Nephron progenitor cell (in vitro differentiated cells): ENCODE data around the gene PDZRN3.

ENCODE experiments used
- DNase-seq: peaks from one replicate; pipeline ENCODE4 v3.0.0; 2021
- H3K27ac Mint-ChIP-seq: 2 replicates; pipeline ENCODE4 v1.8.0; 2021; ENCODE audit warnings: mild to moderate bottlenecking, moderate library complexity, mixed read lengths
- H3K27me3 Mint-ChIP-seq: 2 replicates; pipeline ENCODE4 v1.8.0; 2021; ENCODE audit warnings: mild to moderate bottlenecking, low read depth, mixed read lengths; ENCODE audit not compliant: poor library complexity
- H3K36me3 Mint-ChIP-seq: 2 replicates; pipeline ENCODE4 v1.8.0; 2021; ENCODE audit warnings: low read depth, mixed read lengths
- H3K4me1 Mint-ChIP-seq: 2 replicates; pipeline ENCODE4 v1.8.0; 2021; ENCODE audit warnings: mixed read lengths
- H3K4me3 Mint-ChIP-seq: 2 replicates; pipeline ENCODE4 v1.8.0; 2021; ENCODE audit warnings: mild to moderate bottlenecking, moderate library complexity, mixed read lengths
- H3K9me3 Mint-ChIP-seq: 2 replicates; pipeline ENCODE4 v1.8.0; 2021; ENCODE audit warnings: mild to moderate bottlenecking, moderate library complexity, mixed read lengths
- TF ChIP-seq, protein P1 (sequence below): fragments of 200-600 bp; sonication (generic); IDR thresholded peaks from 2 replicates; pipeline ENCODE4 v1.5.0; 2021; ENCODE audit warnings: antibody characterized with exemption

PDZRN3 gene

DNA sequence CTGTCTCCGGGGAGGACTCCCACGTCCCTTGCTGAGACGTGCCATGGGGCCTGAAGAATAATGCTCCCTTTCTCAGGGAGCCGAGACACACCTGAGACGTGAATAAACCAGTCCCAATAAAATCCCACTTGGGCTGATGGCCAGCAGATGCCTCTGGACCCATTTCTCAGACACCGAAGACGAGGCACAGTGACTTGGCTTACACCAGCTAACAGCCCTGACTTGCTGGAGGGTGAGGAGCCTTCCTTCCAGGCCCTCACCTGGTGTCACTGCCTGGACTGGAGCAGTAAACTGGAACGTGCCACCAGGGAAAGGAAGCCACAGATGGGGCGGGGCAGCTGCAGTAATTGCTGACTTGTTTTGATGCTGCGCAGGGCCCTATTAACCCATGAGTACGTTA lies 189.7 kb downstream of the PDZRN3 start:
- H3K9me3 Mint-ChIP-seq = no peaks in the 10 kb centered on the region
- no peaks in the 10 kb centered on the region for H3K36me3 Mint-ChIP-seq
- H3K27me3 Mint-ChIP-seq = peaks cover 3% of the 10 kb centered on the region
- no peak for DNase-seq
- peaks cover 67% of the 10 kb centered on the region for H3K4me1 Mint-ChIP-seq
- H3K4me3 Mint-ChIP-seq = no peak overlapping the region
- no peak overlapping the region for H3K27ac Mint-ChIP-seq
- TF ChIP-seq, protein P1, sequence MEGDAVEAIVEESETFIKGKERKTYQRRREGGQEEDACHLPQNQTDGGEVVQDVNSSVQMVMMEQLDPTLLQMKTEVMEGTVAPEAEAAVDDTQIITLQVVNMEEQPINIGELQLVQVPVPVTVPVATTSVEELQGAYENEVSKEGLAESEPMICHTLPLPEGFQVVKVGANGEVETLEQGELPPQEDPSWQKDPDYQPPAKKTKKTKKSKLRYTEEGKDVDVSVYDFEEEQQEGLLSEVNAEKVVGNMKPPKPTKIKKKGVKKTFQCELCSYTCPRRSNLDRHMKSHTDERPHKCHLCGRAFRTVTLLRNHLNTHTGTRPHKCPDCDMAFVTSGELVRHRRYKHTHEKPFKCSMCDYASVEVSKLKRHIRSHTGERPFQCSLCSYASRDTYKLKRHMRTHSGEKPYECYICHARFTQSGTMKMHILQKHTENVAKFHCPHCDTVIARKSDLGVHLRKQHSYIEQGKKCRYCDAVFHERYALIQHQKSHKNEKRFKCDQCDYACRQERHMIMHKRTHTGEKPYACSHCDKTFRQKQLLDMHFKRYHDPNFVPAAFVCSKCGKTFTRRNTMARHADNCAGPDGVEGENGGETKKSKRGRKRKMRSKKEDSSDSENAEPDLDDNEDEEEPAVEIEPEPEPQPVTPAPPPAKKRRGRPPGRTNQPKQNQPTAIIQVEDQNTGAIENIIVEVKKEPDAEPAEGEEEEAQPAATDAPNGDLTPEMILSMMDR = no peak

DNA sequence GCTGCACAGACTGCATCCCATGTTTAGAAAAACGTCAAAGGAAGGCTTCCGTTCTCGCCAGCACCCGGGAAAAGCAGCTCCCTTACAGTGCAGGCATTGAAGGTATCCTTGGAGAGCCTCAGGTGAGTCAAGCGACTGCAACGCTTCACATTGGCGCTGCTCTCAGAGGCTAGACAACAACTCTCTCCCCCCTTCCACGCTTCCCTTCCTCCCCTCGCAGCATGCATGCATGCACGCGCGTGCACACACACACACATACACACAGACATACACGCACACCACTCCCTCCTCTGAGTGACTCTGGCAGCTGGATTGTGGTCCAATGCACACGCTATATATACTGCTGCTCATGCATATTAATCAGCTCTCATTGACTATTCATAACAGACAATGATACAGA lies 191.1 kb downstream of the PDZRN3 start:
- Mint-ChIP-seq H3K4me1 (peaks cover 62% of the 10 kb centered on the region), H3K9me3 (no peaks in the 10 kb centered on the region), H3K27me3 (peaks cover 3% of the 10 kb centered on the region), H3K36me3 (no peaks in the 10 kb centered on the region), H3K27ac (peak overlapping the region; percentile 53), H3K4me3 (peak overlapping the region; percentile 68)
- peak; percentile 23 for DNase-seq
- TF ChIP-seq, protein P1 = no peak

DNA sequence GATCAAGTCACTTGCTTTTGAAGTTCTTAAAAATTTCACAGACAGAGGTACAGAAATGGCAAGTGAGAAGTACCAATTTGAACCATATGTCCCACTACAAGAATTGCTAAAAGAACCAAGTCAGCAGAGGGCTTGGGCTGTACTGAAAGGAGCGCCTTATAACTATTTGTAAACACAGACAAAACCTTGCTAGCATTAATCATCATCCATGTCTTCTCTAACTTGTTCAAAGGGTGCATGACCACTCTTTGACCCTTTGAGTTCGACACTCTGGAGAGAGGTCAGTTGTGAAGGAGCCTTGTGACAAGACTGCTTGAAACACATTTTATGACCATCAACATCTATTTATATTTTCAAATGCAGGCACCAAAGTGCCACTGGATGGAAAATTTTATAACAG lies 191.7 kb downstream of the PDZRN3 start:
- Mint-ChIP-seq H3K36me3 (peaks cover 4% of the 10 kb centered on the region), H3K4me1 (peaks cover 63% of the 10 kb centered on the region), H3K27ac (peak overlapping the region; percentile 20), H3K4me3 (peak overlapping the region; percentile 68), H3K9me3 (no peaks in the 10 kb centered on the region), H3K27me3 (peaks cover 3% of the 10 kb centered on the region)
- TF ChIP-seq, protein P1 = no peak
- no peak for DNase-seq

DNA sequence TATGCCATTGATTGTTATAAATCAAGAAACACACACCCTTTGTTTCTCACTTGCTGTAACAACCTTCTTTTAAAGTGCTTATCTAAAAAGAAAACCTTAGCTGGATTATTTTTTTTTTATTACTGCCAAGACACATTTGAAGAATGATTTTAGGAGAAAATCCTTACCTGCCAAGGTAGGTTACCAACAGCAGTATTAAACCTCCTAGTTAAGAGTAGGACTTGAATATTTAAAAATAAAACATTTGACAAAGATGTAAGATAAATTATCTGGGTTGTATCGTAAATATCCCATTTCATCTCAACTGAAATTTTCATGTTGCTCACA lies 192.1 kb downstream of the PDZRN3 start:
- Mint-ChIP-seq H3K9me3 (no peaks in the 10 kb centered on the region), H3K4me1 (peaks cover 67% of the 10 kb centered on the region), H3K27ac (peak overlapping the region; percentile 20), H3K27me3 (peaks cover 6% of the 10 kb centered on the region), H3K36me3 (peaks cover 8% of the 10 kb centered on the region), H3K4me3 (peak overlapping the region; percentile 68)
- TF ChIP-seq, protein P1 = no peak
- no peak for DNase-seq

DNA sequence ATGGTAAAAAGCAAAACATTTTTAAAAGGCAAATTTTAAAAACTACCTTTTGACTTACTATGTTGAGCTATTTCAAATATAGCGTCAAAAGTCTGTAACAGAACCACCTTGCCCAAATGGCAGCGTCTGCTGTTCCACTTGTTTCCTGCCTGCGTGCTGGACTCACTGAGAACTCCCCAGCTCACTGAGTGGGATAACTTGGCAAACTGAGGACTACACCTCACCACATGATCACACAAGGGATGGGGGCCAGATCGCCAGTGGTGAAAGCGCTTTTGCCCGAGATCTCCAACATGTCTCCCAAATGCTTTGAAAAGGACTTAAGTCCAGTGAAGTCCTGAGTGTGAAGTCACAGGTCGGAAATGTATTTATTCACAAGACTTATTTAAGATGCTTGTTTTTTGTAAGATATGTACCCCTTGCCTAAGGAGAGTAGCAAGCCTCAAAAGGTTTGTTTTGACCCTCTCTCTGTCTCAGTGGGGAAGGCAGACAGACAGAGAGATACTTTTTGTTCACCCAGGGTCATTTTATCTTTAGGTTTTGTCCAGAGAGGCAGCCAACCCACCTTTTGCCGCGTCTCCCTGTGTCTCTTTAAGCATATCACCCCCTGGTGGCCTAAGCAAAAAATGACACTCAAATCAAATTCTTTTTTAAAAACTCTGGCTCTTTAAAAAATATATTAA lies 192.6 kb downstream of the PDZRN3 start:
- peak; percentile 35 for DNase-seq
- Mint-ChIP-seq H3K9me3 (no peaks in the 10 kb centered on the region), H3K27ac (no peak overlapping the region), H3K27me3 (peaks cover 8% of the 10 kb centered on the region), H3K4me3 (peak overlapping the region; percentile 68), H3K36me3 (peaks cover 10% of the 10 kb centered on the region), H3K4me1 (peaks cover 72% of the 10 kb centered on the region)
- TF ChIP-seq, protein P1 = peak; percentile 79
